GM23338 (cell line): Measurements from ENCODE around the gene TANGO6. TPM values are rescaled to one million over a fixed set of nuclear protein-coding genes. Genes with fewer than 3 reads are reported as not detected.

Experiments used
- ATAC-seq: fragments of 200-7000 bp; cut with Tn5 transposase; 3 replicates; pipeline ENCODE4 v1.9.1; 2020
- DNase-seq: peaks from one replicate; pipeline ENCODE4 v3.0.0-alpha.2; 2015; ENCODE audit warnings: low spot score
- H2AFZ ChIP-seq: fragments of 200-600 bp; sonication (generic); 2 replicates; pipeline ENCODE4 v1.8.0; 2016; ENCODE audit warnings: antibody characterized with exemption, mild to moderate bottlenecking, moderate library complexity
- H3F3A ChIP-seq: fragments of 200-600 bp; sonication (generic); replicated peaks from 2 replicates; pipeline ENCODE4 v1.8.0; 2017; ENCODE audit warnings: antibody characterized with exemption, mixed run types, low read depth
- H3K27ac ChIP-seq: fragments of 200-600 bp; sonication (generic); 2 replicates; pipeline ENCODE4 v1.6.1; 2016; ENCODE audit warnings: low read depth
- H3K27me3 ChIP-seq: fragments of 200-600 bp; sonication (generic); 2 replicates; pipeline ENCODE4 v1.8.0; 2016; ENCODE audit warnings: mild to moderate bottlenecking, mixed run types, moderate library complexity; ENCODE audit not compliant: insufficient read depth
- H3K36me3 ChIP-seq: fragments of 200-600 bp; sonication (generic); 2 replicates; pipeline ENCODE4 v1.8.0; 2016; ENCODE audit warnings: mild to moderate bottlenecking; ENCODE audit not compliant: insufficient read depth
- H3K4me1 ChIP-seq: fragments of 200-600 bp; sonication (generic); 2 replicates; pipeline ENCODE4 v1.8.0; 2016; ENCODE audit warnings: mild to moderate bottlenecking, moderate library complexity; ENCODE audit not compliant: insufficient read depth
- H3K4me2 ChIP-seq: fragments of 200-600 bp; sonication (generic); 2 replicates; pipeline ENCODE4 v1.7.1; 2017; ENCODE audit warnings: mixed run types
- H3K4me3 ChIP-seq: fragments of 200-600 bp; sonication (generic); 2 replicates; pipeline ENCODE4 v1.6.1; 2016; ENCODE audit warnings: mixed run types
- H3K79me2 ChIP-seq: fragments of 200-600 bp; sonication (generic); replicated peaks from 2 replicates; pipeline ENCODE4 v1.8.0; 2017; ENCODE audit warnings: mild to moderate bottlenecking; ENCODE audit not compliant: insufficient read depth
- H3K9me2 ChIP-seq: fragments of 200-600 bp; sonication (generic); 2 replicates; pipeline ENCODE4 v1.8.0; 2017; ENCODE audit not compliant: insufficient read depth
- H4K20me1 ChIP-seq: fragments of 200-600 bp; sonication (generic); replicated peaks from 2 replicates; pipeline ENCODE4 v1.8.0; 2017; ENCODE audit warnings: mild to moderate bottlenecking; ENCODE audit not compliant: insufficient read depth
- H3K27ac Mint-ChIP-seq: 2 replicates; pipeline ENCODE4 v1.8.0; 2020; ENCODE audit warnings: inconsistent platforms, mild to moderate bottlenecking, moderate library complexity, mixed read lengths
- H3K27me3 Mint-ChIP-seq: 3 replicates; pipeline ENCODE4 v1.8.0; 2022; ENCODE audit warnings: low read depth, mild to moderate bottlenecking, moderate library complexity, mixed read lengths, inconsistent platforms; ENCODE audit not compliant: insufficient read depth, poor library complexity
- H3K36me3 Mint-ChIP-seq: 3 replicates; pipeline ENCODE4 v1.8.0; 2021; ENCODE audit warnings: low read depth, mild to moderate bottlenecking, inconsistent platforms, moderate library complexity, mixed read lengths
- H3K4me1 Mint-ChIP-seq: 3 replicates; pipeline ENCODE4 v1.8.0; 2020; ENCODE audit warnings: mild to moderate bottlenecking, inconsistent platforms, mixed read lengths
- H3K4me3 Mint-ChIP-seq: 3 replicates; pipeline ENCODE4 v1.8.0; 2021; ENCODE audit warnings: moderate library complexity, mild to moderate bottlenecking, inconsistent platforms, mixed read lengths
- H3K9me3 Mint-ChIP-seq: 3 replicates; pipeline ENCODE4 v1.8.0; 2020; ENCODE audit warnings: moderate library complexity, mild to moderate bottlenecking, inconsistent platforms, mixed read lengths
- JUNB ChIP-seq: IDR thresholded peaks from one replicate; pipeline ENCODE4 v1.6.1; 2016; ENCODE audit warnings: antibody characterized with exemption; ENCODE audit not compliant: unreplicated experiment
- NANOG ChIP-seq: IDR thresholded peaks from 2 replicates; pipeline ENCODE4 v1.6.1; 2016; ENCODE audit warnings: antibody characterized with exemption, borderline replicate concordance
- POLR2AphosphoS5 ChIP-seq: IDR thresholded peaks from 2 replicates; pipeline ENCODE4 v1.6.1; 2016; ENCODE audit warnings: antibody characterized with exemption, low read depth
- ZNF114 ChIP-seq: fragments of 250-450 bp; sonication (Bioruptor Pico); IDR thresholded peaks from 2 replicates; pipeline ENCODE4 v1.5.0; 2020; ENCODE audit warnings: mild to moderate bottlenecking, moderate library complexity
- ZNF331 ChIP-seq: fragments of 250-450 bp; sonication (Bioruptor Pico); IDR thresholded peaks from 2 replicates; pipeline ENCODE4 v1.5.0; 2020; ENCODE audit warnings: low read depth, mild to moderate bottlenecking, moderate library complexity
- polyA plus RNA-seq: library from polyadenylated mRNA; unstranded; fragments of >200 nt; fragmentation: Nextera tagmentation; extraction: Ambion mirVana; gene quantifications from 2 replicates; pipeline ENCODE4 v1.2.1, GENCODE V29; 2016
- total RNA-seq: library from RNA; depleted of rRNA; stranded (reverse); fragments of >200 nt; shearing (Covaris generic); gene quantifications from 2 replicates; pipeline ENCODE4 v1.2.3, GENCODE V29; 2014
- TF ChIP-seq, protein P1 (sequence below), 2 experiments: fragments of 200-600 bp in 1 of 2; sonication (generic) in 1 of 2; conservative IDR thresholded peaks; 2 replicates each; pipeline versions ENCODE4 v1.5.1 to v1.6.1; 2016 to 2017; ENCODE audit warnings: antibody characterized with exemption in 2 of 2, low read depth in 2 of 2, mild to moderate bottlenecking in 2 of 2, moderate library complexity in 1 of 2
- TF ChIP-seq, protein P2 (sequence below): IDR thresholded peaks from 2 replicates; pipeline ENCODE4 v1.6.1; 2016; ENCODE audit warnings: antibody characterized with exemption

Gene TANGO6
- total and polyA plus RNA-seq, 2 experiments from 2014 or later, result 7.2 to 23.2 TPM

DNA sequence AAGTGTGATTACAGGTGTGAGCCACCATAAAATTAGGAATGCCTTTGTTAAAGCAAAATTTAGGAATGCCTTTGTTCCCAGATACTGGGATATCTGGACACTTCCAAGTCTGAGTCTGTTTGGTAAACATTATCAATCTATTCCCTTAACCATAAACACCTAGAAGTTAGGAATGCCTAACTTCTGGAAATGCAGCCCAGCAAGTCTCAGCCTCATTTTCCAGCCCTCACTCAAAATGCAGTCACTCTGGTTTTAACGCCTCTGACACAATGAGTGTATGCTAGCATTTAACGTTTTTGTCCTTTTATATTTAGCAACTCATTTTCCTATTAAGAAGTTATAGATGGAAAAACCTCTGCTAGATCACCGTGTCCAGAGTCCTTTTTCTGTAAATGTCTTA is 227.7 kb downstream of the TANGO6 start:
- Histone ChIP-seq H3K36me3 (no peaks in the 10 kb centered on the region), H4K20me1 (no peaks in the 10 kb centered on the region), H2AFZ (no peak overlapping the region), H3K79me2 (no peaks in the 10 kb centered on the region), H3F3A (peaks cover 12% of the 10 kb centered on the region), H3K27me3 (no peaks in the 10 kb centered on the region), H3K27ac (peak overlapping the region; percentile 88), H3K4me2 (peak overlapping the region; percentile 56), H3K4me1 (peaks cover 50% of the 10 kb centered on the region), H3K4me3 (no peak overlapping the region), H3K9me2 (no peaks in the 10 kb centered on the region)
- Mint-ChIP-seq H3K4me1 (peaks cover 39% of the 10 kb centered on the region), H3K27ac (no peak overlapping the region), H3K36me3 (no peaks in the 10 kb centered on the region), H3K4me3 (no peak overlapping the region), H3K9me3 (peaks cover 3% of the 10 kb centered on the region; the same call in 1 of the 3 replicates), H3K27me3 (peaks cover 15% of the 10 kb centered on the region)
- no peak for ATAC-seq
- TF ChIP-seq, protein P1, sequence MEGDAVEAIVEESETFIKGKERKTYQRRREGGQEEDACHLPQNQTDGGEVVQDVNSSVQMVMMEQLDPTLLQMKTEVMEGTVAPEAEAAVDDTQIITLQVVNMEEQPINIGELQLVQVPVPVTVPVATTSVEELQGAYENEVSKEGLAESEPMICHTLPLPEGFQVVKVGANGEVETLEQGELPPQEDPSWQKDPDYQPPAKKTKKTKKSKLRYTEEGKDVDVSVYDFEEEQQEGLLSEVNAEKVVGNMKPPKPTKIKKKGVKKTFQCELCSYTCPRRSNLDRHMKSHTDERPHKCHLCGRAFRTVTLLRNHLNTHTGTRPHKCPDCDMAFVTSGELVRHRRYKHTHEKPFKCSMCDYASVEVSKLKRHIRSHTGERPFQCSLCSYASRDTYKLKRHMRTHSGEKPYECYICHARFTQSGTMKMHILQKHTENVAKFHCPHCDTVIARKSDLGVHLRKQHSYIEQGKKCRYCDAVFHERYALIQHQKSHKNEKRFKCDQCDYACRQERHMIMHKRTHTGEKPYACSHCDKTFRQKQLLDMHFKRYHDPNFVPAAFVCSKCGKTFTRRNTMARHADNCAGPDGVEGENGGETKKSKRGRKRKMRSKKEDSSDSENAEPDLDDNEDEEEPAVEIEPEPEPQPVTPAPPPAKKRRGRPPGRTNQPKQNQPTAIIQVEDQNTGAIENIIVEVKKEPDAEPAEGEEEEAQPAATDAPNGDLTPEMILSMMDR (conservative IDR thresholded peaks at IDR 0.05; ENCODE audit: low read depth in 2 of 2), result no peak
- TF ChIP-seq NANOG (no peak), JUNB (no peak), POLR2AphosphoS5 (no peak), ZNF331 (CRISPR knock-in tag) (no peak)
- TF ChIP-seq, protein P2, sequence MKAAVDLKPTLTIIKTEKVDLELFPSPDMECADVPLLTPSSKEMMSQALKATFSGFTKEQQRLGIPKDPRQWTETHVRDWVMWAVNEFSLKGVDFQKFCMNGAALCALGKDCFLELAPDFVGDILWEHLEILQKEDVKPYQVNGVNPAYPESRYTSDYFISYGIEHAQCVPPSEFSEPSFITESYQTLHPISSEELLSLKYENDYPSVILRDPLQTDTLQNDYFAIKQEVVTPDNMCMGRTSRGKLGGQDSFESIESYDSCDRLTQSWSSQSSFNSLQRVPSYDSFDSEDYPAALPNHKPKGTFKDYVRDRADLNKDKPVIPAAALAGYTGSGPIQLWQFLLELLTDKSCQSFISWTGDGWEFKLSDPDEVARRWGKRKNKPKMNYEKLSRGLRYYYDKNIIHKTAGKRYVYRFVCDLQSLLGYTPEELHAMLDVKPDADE, result no peak
- no peak for DNase-seq

DNA sequence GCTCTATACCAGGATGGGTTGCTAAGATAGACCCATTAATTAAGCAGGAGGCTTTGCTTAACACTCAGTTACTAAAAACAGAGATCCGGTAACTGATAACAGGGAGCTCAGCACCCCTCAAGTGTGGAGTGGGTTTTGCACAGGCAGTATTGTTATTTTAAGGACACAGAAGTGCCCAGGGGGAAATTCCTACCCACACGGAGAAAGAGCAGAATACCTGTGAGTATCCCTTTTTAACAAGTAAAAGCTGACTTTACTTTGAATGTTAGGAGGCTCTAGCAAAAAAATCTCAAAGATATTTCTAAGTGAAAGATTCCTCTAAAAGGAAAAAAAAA is 229.3 kb downstream of the TANGO6 start:
- Mint-ChIP-seq H3K27ac (peak overlapping the region; percentile 87), H3K4me1 (peaks cover 49% of the 10 kb centered on the region), H3K27me3 (peaks cover 18% of the 10 kb centered on the region), H3K4me3 (peak overlapping the region; percentile 51), H3K36me3 (no peaks in the 10 kb centered on the region), H3K9me3 (peaks cover 3% of the 10 kb centered on the region; the same call in 1 of the 3 replicates)
- Histone ChIP-seq H3K79me2 (no peaks in the 10 kb centered on the region), H3K4me3 (peak overlapping the region; percentile 20), H2AFZ (no peak overlapping the region), H3K4me2 (peak overlapping the region; percentile 56), H3K9me2 (no peaks in the 10 kb centered on the region), H3K27ac (peak overlapping the region; percentile 88), H4K20me1 (no peaks in the 10 kb centered on the region), H3K27me3 (no peaks in the 10 kb centered on the region), H3F3A (peaks cover 11% of the 10 kb centered on the region), H3K36me3 (no peaks in the 10 kb centered on the region), H3K4me1 (peaks cover 66% of the 10 kb centered on the region)
- no peak for ATAC-seq
- TF ChIP-seq, protein P2, result 0 out of 2 replicates have a peak, but pooled peaks have one; percentile 0
- no peak for TF ChIP-seq ZNF114 (CRISPR knock-in tag)
- no peak for DNase-seq
